Natural killer cell (primary cell): Measurements from ENCODE around the gene ARMC8. TPM values are rescaled to one million over a fixed set of nuclear protein-coding genes. Genes with fewer than 3 reads are reported as not detected.
A peak's percentile ranks its signal among the peaks of the same experiment; 100 is the strongest.

Source experiments
- ATAC-seq, 3 donors: fragments of 150-1000 bp in 2 of 3; fragments of 200-7000 bp in 1 of 3; cut with Tn5 transposase; 1 replicate in 1 of 3; 2 replicates in 2 of 3; pipeline ENCODE4 v1.10.0; 2021; ENCODE audit warnings: mild to moderate bottlenecking in 2 of 3, moderate library complexity in 2 of 3
- DNase-seq, 2 donors: peaks; one replicate each; pipeline versions ENCODE4 v3.0.0 to v3.0.0-alpha.2; 2013 to 2021; ENCODE audit warnings: mixed read lengths in 1 of 2
- H3K27ac ChIP-seq: one replicate; pipeline ENCODE4 v1.5.1; 2013; ENCODE audit warnings: mild to moderate bottlenecking, low read length
- H3K27me3 ChIP-seq: one replicate; pipeline ENCODE4 v1.6.1; 2013; ENCODE audit warnings: low read length; ENCODE audit not compliant: control insufficient read depth, insufficient read depth
- H3K36me3 ChIP-seq: one replicate; pipeline ENCODE4 v1.6.1; 2013; ENCODE audit warnings: low read length; ENCODE audit not compliant: control insufficient read depth, insufficient read depth
- H3K4me1 ChIP-seq: one replicate; pipeline ENCODE4 v1.6.1; 2013; ENCODE audit warnings: low read length; ENCODE audit not compliant: control insufficient read depth, insufficient read depth
- H3K4me3 ChIP-seq: one replicate; pipeline ENCODE4 v1.5.1; 2013; ENCODE audit warnings: low read length
- H3K9me3 ChIP-seq: one replicate; pipeline ENCODE4 v1.6.1; 2013; ENCODE audit warnings: low read length; ENCODE audit not compliant: control insufficient read depth, insufficient read depth
- H3K27ac Mint-ChIP-seq, 2 donors: one replicate each; pipeline ENCODE4 v1.8.0; 2022; ENCODE audit warnings: mild to moderate bottlenecking in 2 of 2, mixed read lengths in 2 of 2, moderate library complexity in 1 of 2
- H3K27me3 Mint-ChIP-seq, 2 donors: one replicate each; pipeline ENCODE4 v1.8.0; 2022; ENCODE audit warnings: low read depth in 2 of 2, mixed read lengths in 2 of 2
- H3K36me3 Mint-ChIP-seq: one replicate; pipeline ENCODE4 v1.8.0; 2022; ENCODE audit warnings: mixed read lengths
- H3K4me1 Mint-ChIP-seq, 2 donors: one replicate each; pipeline ENCODE4 v1.8.0; 2022; ENCODE audit warnings: mixed read lengths in 2 of 2
- H3K4me3 Mint-ChIP-seq: one replicate; pipeline ENCODE4 v1.8.0; 2022; ENCODE audit warnings: mild to moderate bottlenecking, moderate library complexity, mixed read lengths
- H3K9me3 Mint-ChIP-seq, 2 donors: one replicate each; pipeline ENCODE4 v1.8.0; 2022; ENCODE audit warnings: mixed read lengths in 2 of 2
- WGBS: methylation state at CpG from one replicate; pipeline ENCODE4 v1.1.7; 2013; ENCODE audit warnings: missing lambda C conversion rate; ENCODE audit not compliant: insufficient coverage; 5-methylcytosine and 5-hydroxymethylcytosine counted together
- intact Hi-C: fragments of 100-400 bp; cut with micrococcal nuclease; formaldehyde crosslinking; loops from one replicate; pipeline ENCODE4 v1.14.2; 2022
- total RNA-seq, 4 donors: library from RNA; stranded (reverse); fragments of 120-200 nt in 1 of 4; gene quantifications; one replicate each; pipeline versions ENCODE4 v1.2.3 to v1.2.4, GENCODE V29; 2013 to 2022
- TF ChIP-seq, protein P1 (sequence below): fragments of 200-600 bp; IDR thresholded peaks from one replicate; pipeline ENCODE4 v1.8.0; 2022; ENCODE audit warnings: antibody characterized with exemption

Gene ARMC8
- total RNA-seq, 3 donors from 2014 or later (not counting 1 experiment from before 2014, with no cell fraction given) = 75.4 to 93.5 (median 86.4) TPM

DNA sequence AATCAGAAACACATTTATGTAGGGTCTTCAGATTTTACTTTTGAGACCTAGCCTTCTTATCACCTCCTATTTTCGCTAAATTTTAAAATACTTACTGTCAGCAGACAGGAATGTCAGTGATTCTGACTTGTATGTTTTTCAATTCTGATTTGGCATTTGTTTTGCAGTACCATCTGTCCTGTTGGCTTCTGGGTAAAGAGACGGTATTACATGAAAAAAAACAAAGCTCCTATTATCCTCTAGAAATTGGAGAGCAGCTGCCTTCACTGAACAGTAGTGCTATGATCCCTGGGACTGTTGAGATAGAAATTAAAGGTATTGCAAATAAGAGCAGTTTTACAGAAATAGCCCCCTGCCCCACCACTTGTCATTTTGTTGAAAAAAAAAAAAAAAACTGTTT lies 8.4 kb downstream of the ARMC8 start:
- 100% methylated on average over 2 of the region's 2 CpGs for WGBS
- Mint-ChIP-seq H3K4me3 (no peak overlapping the region), H3K9me3 (no peaks in the 10 kb centered on the region), H3K27ac (no peak overlapping the region), H3K36me3 (no peaks in the 10 kb centered on the region), H3K27me3 (no peaks in the 10 kb centered on the region), H3K4me1 (peaks cover 38 to 44% of the 10 kb centered on the region in 2 donors)
- H3K36me3 ChIP-seq = peaks cover 5% of the 10 kb centered on the region
- no peaks in the 10 kb centered on the region for H3K4me1 ChIP-seq
- intact Hi-C loops = no loop called here
- ATAC-seq (no peak), DNase-seq (no peak)
- no peaks in the 10 kb centered on the region for H3K27me3 ChIP-seq
- H3K4me3 ChIP-seq = no peak overlapping the region
- no peaks in the 10 kb centered on the region for H3K9me3 ChIP-seq
- H3K27ac ChIP-seq = no peak overlapping the region
- TF ChIP-seq, protein P1, sequence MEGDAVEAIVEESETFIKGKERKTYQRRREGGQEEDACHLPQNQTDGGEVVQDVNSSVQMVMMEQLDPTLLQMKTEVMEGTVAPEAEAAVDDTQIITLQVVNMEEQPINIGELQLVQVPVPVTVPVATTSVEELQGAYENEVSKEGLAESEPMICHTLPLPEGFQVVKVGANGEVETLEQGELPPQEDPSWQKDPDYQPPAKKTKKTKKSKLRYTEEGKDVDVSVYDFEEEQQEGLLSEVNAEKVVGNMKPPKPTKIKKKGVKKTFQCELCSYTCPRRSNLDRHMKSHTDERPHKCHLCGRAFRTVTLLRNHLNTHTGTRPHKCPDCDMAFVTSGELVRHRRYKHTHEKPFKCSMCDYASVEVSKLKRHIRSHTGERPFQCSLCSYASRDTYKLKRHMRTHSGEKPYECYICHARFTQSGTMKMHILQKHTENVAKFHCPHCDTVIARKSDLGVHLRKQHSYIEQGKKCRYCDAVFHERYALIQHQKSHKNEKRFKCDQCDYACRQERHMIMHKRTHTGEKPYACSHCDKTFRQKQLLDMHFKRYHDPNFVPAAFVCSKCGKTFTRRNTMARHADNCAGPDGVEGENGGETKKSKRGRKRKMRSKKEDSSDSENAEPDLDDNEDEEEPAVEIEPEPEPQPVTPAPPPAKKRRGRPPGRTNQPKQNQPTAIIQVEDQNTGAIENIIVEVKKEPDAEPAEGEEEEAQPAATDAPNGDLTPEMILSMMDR = no peak

DNA sequence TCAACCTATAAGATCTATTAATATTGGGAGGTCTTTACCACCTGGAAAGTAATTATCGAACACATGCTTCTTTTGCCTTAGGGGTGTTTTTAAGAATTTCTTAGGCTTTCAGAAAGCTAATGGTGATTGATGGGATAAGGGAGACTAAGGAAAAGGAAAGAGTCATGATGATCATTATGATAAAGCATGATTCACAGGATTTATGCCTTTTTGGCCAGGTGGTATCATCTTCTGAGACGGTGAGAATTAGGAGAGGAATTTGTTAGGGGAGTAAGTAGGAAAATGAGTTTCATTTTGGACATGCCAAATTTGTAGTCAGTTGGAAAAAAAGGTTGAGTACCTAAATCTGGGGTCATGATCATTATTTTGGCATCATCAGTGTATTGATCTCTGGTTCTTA lies 8.9 kb downstream of the ARMC8 start:
- H3K4me3 ChIP-seq = no peak overlapping the region
- WGBS = 98% methylated on average over 2 of the region's 2 CpGs
- no peak overlapping the region for H3K27ac ChIP-seq
- H3K9me3 ChIP-seq = no peaks in the 10 kb centered on the region
- Mint-ChIP-seq H3K36me3 (no peaks in the 10 kb centered on the region), H3K4me3 (no peak overlapping the region), H3K4me1 (peaks cover 38 to 44% of the 10 kb centered on the region in 2 donors), H3K27ac (no peak overlapping the region), H3K9me3 (no peaks in the 10 kb centered on the region), H3K27me3 (no peaks in the 10 kb centered on the region)
- peaks cover 5% of the 10 kb centered on the region for H3K36me3 ChIP-seq
- TF ChIP-seq, protein P1 = no peak
- H3K4me1 ChIP-seq = no peaks in the 10 kb centered on the region
- no peak for DNase-seq
- intact Hi-C loops = no loop called here
- H3K27me3 ChIP-seq = no peaks in the 10 kb centered on the region
- ATAC-seq = no peak

DNA sequence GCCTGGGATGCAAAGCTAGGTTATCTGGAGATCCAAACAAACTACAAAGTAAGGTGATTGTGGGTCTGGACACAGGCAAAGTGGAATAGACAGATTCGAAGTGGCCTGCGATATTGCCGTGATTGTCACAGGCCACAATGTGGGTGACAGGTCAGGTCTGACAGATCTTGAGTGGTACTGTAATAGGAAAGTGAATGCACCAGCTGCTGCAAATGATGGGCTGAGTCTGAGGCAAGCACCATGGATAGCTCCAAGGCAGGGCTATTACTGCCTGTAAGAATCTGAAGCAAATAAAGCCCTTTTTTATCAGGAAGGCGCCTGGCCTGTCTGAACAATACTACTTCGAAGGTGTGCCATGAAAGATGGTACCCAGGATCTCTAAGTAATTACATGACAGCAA lies 10.0 kb downstream of the ARMC8 start:
- no peaks in the 10 kb centered on the region for H3K36me3 Mint-ChIP-seq
- intact Hi-C loops = no loop called here
- Histone ChIP-seq H3K4me3 (no peak overlapping the region), H3K27ac (no peak overlapping the region), H3K9me3 (no peaks in the 10 kb centered on the region), H3K4me1 (no peaks in the 10 kb centered on the region), H3K27me3 (no peaks in the 10 kb centered on the region), H3K36me3 (peaks cover 5% of the 10 kb centered on the region)
- TF ChIP-seq, protein P1 = no peak
- ATAC-seq (peak; percentile 52 to 76 (median 75)), DNase-seq (peak in 1 of 2 donors; percentile 10)
- peaks cover 38 to 42% of the 10 kb centered on the region in 2 donors for H3K4me1 Mint-ChIP-seq
- H3K9me3 Mint-ChIP-seq = no peaks in the 10 kb centered on the region
- H3K27ac Mint-ChIP-seq = no peak overlapping the region
- H3K27me3 Mint-ChIP-seq = no peaks in the 10 kb centered on the region
- H3K4me3 Mint-ChIP-seq = no peak overlapping the region
- WGBS = 84% methylated on average over 5 of the region's 5 CpGs

DNA sequence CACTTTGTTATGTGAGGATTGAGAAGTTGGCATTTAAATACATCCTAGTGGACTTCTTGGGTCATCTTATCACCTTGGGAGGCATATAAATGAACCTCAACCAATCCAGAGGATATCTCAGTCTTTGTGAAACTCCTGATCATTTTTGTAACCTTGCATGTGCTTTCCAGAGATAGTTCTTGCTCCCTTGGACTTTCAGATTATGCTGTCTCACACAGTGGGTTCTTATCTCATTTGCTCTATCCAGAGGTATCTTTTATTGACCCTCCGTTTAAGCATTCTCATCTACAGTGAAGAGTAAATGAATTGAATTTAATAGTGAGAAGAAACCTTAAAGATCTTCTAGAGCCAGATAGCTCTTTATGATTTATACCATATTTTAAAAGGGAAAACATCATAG lies 10.4 kb downstream of the ARMC8 start:
- Histone ChIP-seq H3K4me1 (no peaks in the 10 kb centered on the region), H3K4me3 (no peak overlapping the region), H3K27me3 (no peaks in the 10 kb centered on the region), H3K9me3 (no peaks in the 10 kb centered on the region), H3K27ac (no peak overlapping the region), H3K36me3 (peaks cover 5% of the 10 kb centered on the region)
- no peaks in the 10 kb centered on the region for H3K9me3 Mint-ChIP-seq
- no peaks in the 10 kb centered on the region for H3K36me3 Mint-ChIP-seq
- H3K4me1 Mint-ChIP-seq = peaks cover 38 to 42% of the 10 kb centered on the region in 2 donors
- TF ChIP-seq, protein P1 = no peak
- no peak overlapping the region for H3K4me3 Mint-ChIP-seq
- ATAC-seq (no peak), DNase-seq (no peak)
- intact Hi-C loops = no loop called here
- WGBS = no CpG with 5 or more reads among the region's 1 CpG
- H3K27ac Mint-ChIP-seq = no peak overlapping the region
- H3K27me3 Mint-ChIP-seq = no peaks in the 10 kb centered on the region
